ENCODE results near the gene SUN5.

DNA sequence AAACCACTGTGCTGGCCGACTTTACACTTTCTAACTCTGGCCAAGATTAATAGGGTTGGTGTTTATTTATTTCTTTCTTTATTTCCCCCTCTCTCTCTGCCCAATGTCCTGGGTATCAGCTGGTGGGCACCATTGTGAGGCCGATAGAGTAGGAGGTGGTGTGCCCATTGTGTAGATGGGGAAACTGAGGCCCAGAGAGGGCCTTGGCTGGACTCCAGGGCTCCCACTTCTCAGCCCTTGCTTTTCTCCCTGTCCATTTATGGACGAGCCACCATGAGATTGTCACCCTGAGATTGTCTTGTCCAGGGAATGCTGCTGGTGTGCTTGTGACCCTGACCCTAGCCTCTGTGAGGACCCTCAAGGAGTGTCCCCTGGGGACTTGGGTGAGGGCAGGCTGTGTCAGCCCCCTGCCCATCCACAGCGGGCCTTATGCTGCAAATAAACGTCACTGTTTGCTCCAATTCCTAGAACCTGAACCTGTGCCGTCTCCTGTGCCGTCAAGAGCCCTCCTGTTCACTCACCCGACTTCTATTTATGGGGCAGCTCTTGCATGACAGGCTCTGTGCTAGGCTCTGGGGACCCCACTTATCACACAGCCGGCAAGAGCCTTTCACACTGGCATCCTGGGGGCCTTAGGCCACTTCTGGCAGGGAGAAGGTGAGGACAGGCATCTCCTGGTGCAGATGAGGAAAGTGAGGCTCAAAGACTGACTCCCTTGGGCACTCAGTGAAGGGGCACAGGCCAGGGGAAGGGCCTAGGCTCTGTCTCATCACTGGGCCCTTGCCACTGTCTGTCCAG is 24.8 kb downstream of the SUN5 start:
- TF ChIP-seq, protein P1, sequence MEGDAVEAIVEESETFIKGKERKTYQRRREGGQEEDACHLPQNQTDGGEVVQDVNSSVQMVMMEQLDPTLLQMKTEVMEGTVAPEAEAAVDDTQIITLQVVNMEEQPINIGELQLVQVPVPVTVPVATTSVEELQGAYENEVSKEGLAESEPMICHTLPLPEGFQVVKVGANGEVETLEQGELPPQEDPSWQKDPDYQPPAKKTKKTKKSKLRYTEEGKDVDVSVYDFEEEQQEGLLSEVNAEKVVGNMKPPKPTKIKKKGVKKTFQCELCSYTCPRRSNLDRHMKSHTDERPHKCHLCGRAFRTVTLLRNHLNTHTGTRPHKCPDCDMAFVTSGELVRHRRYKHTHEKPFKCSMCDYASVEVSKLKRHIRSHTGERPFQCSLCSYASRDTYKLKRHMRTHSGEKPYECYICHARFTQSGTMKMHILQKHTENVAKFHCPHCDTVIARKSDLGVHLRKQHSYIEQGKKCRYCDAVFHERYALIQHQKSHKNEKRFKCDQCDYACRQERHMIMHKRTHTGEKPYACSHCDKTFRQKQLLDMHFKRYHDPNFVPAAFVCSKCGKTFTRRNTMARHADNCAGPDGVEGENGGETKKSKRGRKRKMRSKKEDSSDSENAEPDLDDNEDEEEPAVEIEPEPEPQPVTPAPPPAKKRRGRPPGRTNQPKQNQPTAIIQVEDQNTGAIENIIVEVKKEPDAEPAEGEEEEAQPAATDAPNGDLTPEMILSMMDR (IDR thresholded peaks at IDR 0.05) = no peak
- no peak for TF ChIP-seq POLR2A (IDR thresholded peaks at IDR 0.05)

All from uterus (tissue), 2 donors.